Endothelial cell of umbilical vein (primary cell): ENCODE data around the gene SERPINA12. TPM values are rescaled to one million over a fixed set of nuclear protein-coding genes. Genes with fewer than 3 reads are reported as not detected.

Source experiments
- BruUV-seq: library from RNA; stranded (reverse); fragments of 400-500 nt; replicated peaks from 2 replicates; lab custom pipeline; 2021; lab: Mats Ljungman, UMichigan
- CTCF ChIA-PET: fragments of 300-600, 350-600 bp; sonication (Branson Sonifier 250); formaldehyde crosslinking; loops from one replicate; lab custom pipeline; 2021; ENCODE audit warnings: antibody characterized with exemption, inconsistent platforms; lab: Charles Lee
- POLR2A ChIA-PET: fragments of 300-600, 350-600 bp; sonication (Branson Sonifier 250); formaldehyde crosslinking; loops from one replicate; lab custom pipeline; 2021; ENCODE audit warnings: antibody characterized with exemption, inconsistent platforms; lab: Charles Lee
- DNase-seq: peaks from one replicate; pipeline ENCODE4 v3.0.0-alpha.2; 2011; ENCODE audit warnings: low read depth, low spot score
- FAIRE-seq: peaks from 2 replicates; lab custom pipeline; 2011; peaks lifted over from hg19 to GRCh38; lab: Jason Lieb, UNC
- H2AFZ ChIP-seq: 2 replicates; pipeline ENCODE4 v1.6.0; 2012; ENCODE audit warnings: low read depth, low read length, control low read depth, inconsistent platforms
- H3K27ac ChIP-seq: 2 replicates; pipeline ENCODE4 v1.5.1; 2011; ENCODE audit warnings: low read depth, mild to moderate bottlenecking, control low read depth, low read length, moderate library complexity; ENCODE audit not compliant: insufficient read depth
- H3K27me3 ChIP-seq, 2 experiments: 2 replicates each; pipeline versions ENCODE4 v1.6.0 to v1.6.1; 2011; ENCODE audit warnings: low read length in 2 of 2, mixed read lengths in 1 of 2; ENCODE audit not compliant: control insufficient read depth in 2 of 2, insufficient read depth in 2 of 2
- H3K36me3 ChIP-seq, 2 experiments: 2 replicates in 1 of 2; 3 replicates in 1 of 2; pipeline ENCODE4 v1.5.1; 2011; ENCODE audit warnings: low read length in 2 of 2, mild to moderate bottlenecking in 1 of 2, moderate library complexity in 1 of 2; ENCODE audit not compliant: control insufficient read depth in 2 of 2, insufficient read depth in 2 of 2; ENCODE audit errors: extremely low read depth in 1 of 2
- H3K4me1 ChIP-seq: 3 replicates; pipeline ENCODE4 v1.5.1; 2011; ENCODE audit warnings: mild to moderate bottlenecking, low read length; ENCODE audit not compliant: control insufficient read depth, insufficient read depth; ENCODE audit errors: extremely low read depth
- H3K4me2 ChIP-seq: 2 replicates; pipeline ENCODE4 v1.6.1; 2011; ENCODE audit warnings: low read length, control low read depth, mixed read lengths; ENCODE audit not compliant: insufficient read depth
- H3K4me3 ChIP-seq, 3 experiments: fragments of 200-600 bp in 1 of 3; sonication (generic), shearing (Covaris generic) in 1 of 3; replicated peaks in 1 of 3; 2 replicates each; pipeline ENCODE4 v1.5.1; 2011 to 2016; ENCODE audit warnings: control low read depth in 3 of 3, low read length in 3 of 3, mild to moderate bottlenecking in 2 of 3, inconsistent platforms in 1 of 3, low read depth in 1 of 3, moderate library complexity in 1 of 3; ENCODE audit not compliant: insufficient read depth in 1 of 3
- H3K79me2 ChIP-seq: 2 replicates; pipeline ENCODE4 v1.6.0; 2012; ENCODE audit warnings: low read length, inconsistent platforms; ENCODE audit not compliant: control insufficient read depth, insufficient read depth
- H3K9ac ChIP-seq: replicated peaks from 2 replicates; pipeline ENCODE3; 2011; ENCODE audit warnings: low read length, control low read depth; ENCODE audit not compliant: insufficient read depth; ENCODE audit errors: extremely low read depth
- H3K9me1 ChIP-seq: replicated peaks from 3 replicates; pipeline ENCODE4 v1.6.0; 2011; ENCODE audit warnings: mild to moderate bottlenecking, low read length; ENCODE audit not compliant: control insufficient read depth, insufficient read depth; ENCODE audit errors: extremely low read depth
- H3K9me3 ChIP-seq: replicated peaks from 2 replicates; pipeline ENCODE4 v1.5.1; 2012; ENCODE audit warnings: low read length, inconsistent platforms; ENCODE audit not compliant: control insufficient read depth, insufficient read depth
- H4K20me1 ChIP-seq: replicated peaks from 2 replicates; pipeline ENCODE3; 2011; ENCODE audit warnings: mild to moderate bottlenecking, low read length; ENCODE audit not compliant: control insufficient read depth, insufficient read depth; ENCODE audit errors: extremely low read depth
- CTCF ChIP-seq, 2 donors: IDR thresholded peaks; 1 replicate in 1 of 2; 2 replicates in 1 of 2; pipeline ENCODE4 v1.5.1; 2011; ENCODE audit warnings: low read length in 2 of 2, mild to moderate bottlenecking in 2 of 2, moderate library complexity in 2 of 2, control low read depth in 1 of 2, inconsistent platforms in 1 of 2, low read depth in 1 of 2; ENCODE audit not compliant: insufficient read depth in 1 of 2; ENCODE audit errors: extremely low read depth in 1 of 2
- EZH2 ChIP-seq: IDR thresholded peaks from 2 replicates; pipeline ENCODE4 v1.6.1; 2012; ENCODE audit warnings: borderline replicate concordance, low read depth, mild to moderate bottlenecking, moderate library complexity, low read length, inconsistent platforms; ENCODE audit not compliant: severe bottlenecking
- GATA2 ChIP-seq: IDR thresholded peaks from 2 replicates; pipeline ENCODE4 v1.7.0; 2011; ENCODE audit warnings: low read depth, mild to moderate bottlenecking, moderate library complexity, mixed read lengths, low read length; ENCODE audit not compliant: insufficient read length, insufficient read depth
- JUN ChIP-seq: IDR thresholded peaks from 2 replicates; pipeline ENCODE4 v1.6.1; 2011; ENCODE audit warnings: borderline replicate concordance, low read depth; ENCODE audit not compliant: insufficient read length, insufficient read depth
- MYC ChIP-seq: IDR thresholded peaks from one replicate; pipeline ENCODE4 v1.6.1; 2011; ENCODE audit warnings: mild to moderate bottlenecking, low read depth, low read length
- dilution Hi-C: fragments of 300-500 bp; cut with MboI; formaldehyde crosslinking; loops from one replicate; pipeline ENCODE4 v1.15.0; 2019; ENCODE audit warnings: low sequenced_read_pairs; ENCODE audit not compliant: extremely low pct_ligation_motif_present
- intact Hi-C: fragments of 100-400 bp; cut with micrococcal nuclease; formaldehyde crosslinking; loops from one replicate; pipeline ENCODE4 v1.10.0; 2022
- polyA plus RNA-seq, 4 experiments: library from polyadenylated mRNA; depleted of rRNA in 3 of 4; stranded (reverse) in 3 of 4; unstranded in 1 of 4; fragments of >200 nt; gene quantifications; 2 replicates each; pipeline versions ENCODE4 v1.2.1 to v1.2.3, GENCODE V29; 2011 to 2012; ENCODE audit warnings: missing spikeins in 1 of 4
- total RNA-seq: library from RNA; stranded (reverse); gene quantifications from 2 replicates; pipeline ENCODE4 v1.2.3, GENCODE V29; 2021

The SERPINA12 gene
- total and polyA plus RNA-seq, 2 donors (not counting 3 experiments of a cell fraction or from before 2014, with no cell fraction given) = not detected

GRCh38 chr14:94521375-94522114 lies 12.3 kb upstream of the SERPINA12 start:
- FAIRE-seq (no peak), DNase-seq (no peak)
- H3K27ac ChIP-seq = no peak overlapping the region
- intact Hi-C loops = no loop called here
- no peaks in the 10 kb centered on the region for H4K20me1 ChIP-seq
- H3K4me3 ChIP-seq = no peak overlapping the region
- TF ChIP-seq GATA2 (no peak), MYC (no peak), CTCF (IDR thresholded peaks at IDR 0.05; ENCODE audit: extremely low read depth in 1 of 2, insufficient read depth in 1 of 2, low read depth in 1 of 2, low read length in 2 of 2) (no peak), JUN (no peak), EZH2 (no peak)
- BruUV-seq = no TSS peak
- no peaks in the 10 kb centered on the region for H3K36me3 ChIP-seq
- dilution Hi-C loops = no loop called here
- H3K79me2 ChIP-seq = no peaks in the 10 kb centered on the region
- no peak overlapping the region for H2AFZ ChIP-seq
- POLR2A ChIA-PET = no interaction called here
- H3K27me3 ChIP-seq = no peaks in the 10 kb centered on the region
- CTCF ChIA-PET = interaction anchor here (1.2 kb wide), 1 partner anchor 27 kb away, joined by 8 read pairs; no protein-coding TSS in a partner anchor
- H3K9ac ChIP-seq = no peak overlapping the region
- H3K4me1 ChIP-seq = no peaks in the 10 kb centered on the region
- H3K9me3 ChIP-seq = no peaks in the 10 kb centered on the region
- no peaks in the 10 kb centered on the region for H3K9me1 ChIP-seq
- H3K4me2 ChIP-seq = no peak overlapping the region
